AG10803 (cell line): Measurements from ENCODE around the gene OPA3.

Experiments used
- DNase-seq: peaks from one replicate; pipeline ENCODE4 v3.0.0; 2010; ENCODE audit warnings: low read depth
- H3K4me3 ChIP-seq: 2 replicates; pipeline ENCODE4 v1.5.1; 2011; ENCODE audit warnings: mild to moderate bottlenecking, low read length, control low read depth
- CTCF ChIP-seq: conservative IDR thresholded peaks from 2 replicates; pipeline ENCODE4 v1.5.1; 2011; ENCODE audit warnings: mild to moderate bottlenecking, low read length, control low read depth, inconsistent platforms

OPA3 gene

GRCh38 chr19:45517641-45518468, 66.7 kb downstream of the OPA3 start:
- TF ChIP-seq CTCF, result no peak
- DNase-seq, result no peak
- H3K4me3 ChIP-seq, result no peak overlapping the region

- DNase-seq, result no peak
- no peak for TF ChIP-seq CTCF
- H3K4me3 ChIP-seq, result no peak overlapping the region
These were observed 67.4 kb downstream of the OPA3 start for GRCh38 chr19:45517238-45517637.

- DNase-seq, result no peak
- TF ChIP-seq CTCF, result no peak
These were observed 68.7 kb downstream of the OPA3 start for GRCh38 chr19:45515807-45516401.

GRCh38 chr19:45515081-45515624, 69.4 kb downstream of the OPA3 start:
- no peak overlapping the region for H3K4me3 ChIP-seq
- TF ChIP-seq CTCF, result no peak
- DNase-seq, result no peak

More at GRCh38 chr19:45515807-45516401, 68.7 kb downstream of the OPA3 start:
- no peak overlapping the region for H3K4me3 ChIP-seq

GRCh38 chr19:45514376-45515051, 70.1 kb downstream of the OPA3 start:
- no peak for DNase-seq
- no peak for TF ChIP-seq CTCF
- H3K4me3 ChIP-seq, result no peak overlapping the region

- TF ChIP-seq CTCF, result no peak
- H3K4me3 ChIP-seq, result no peak overlapping the region
- DNase-seq, result no peak
These were observed 71.6 kb downstream of the OPA3 start for GRCh38 chr19:45512881-45513483.
